Measurements from ENCODE around the gene GALNT18.
A peak's percentile ranks its signal among the peaks of the same experiment; 100 is the strongest.

Gene GALNT18

GRCh38 chr11:11626128-11626527 is 4.3 kb upstream of the GALNT18 start:
- DNase-seq (ENCODE audit: low read depth, low spot score): no peak
- no peak overlapping the region for H3K27ac ChIP-seq

DNA sequence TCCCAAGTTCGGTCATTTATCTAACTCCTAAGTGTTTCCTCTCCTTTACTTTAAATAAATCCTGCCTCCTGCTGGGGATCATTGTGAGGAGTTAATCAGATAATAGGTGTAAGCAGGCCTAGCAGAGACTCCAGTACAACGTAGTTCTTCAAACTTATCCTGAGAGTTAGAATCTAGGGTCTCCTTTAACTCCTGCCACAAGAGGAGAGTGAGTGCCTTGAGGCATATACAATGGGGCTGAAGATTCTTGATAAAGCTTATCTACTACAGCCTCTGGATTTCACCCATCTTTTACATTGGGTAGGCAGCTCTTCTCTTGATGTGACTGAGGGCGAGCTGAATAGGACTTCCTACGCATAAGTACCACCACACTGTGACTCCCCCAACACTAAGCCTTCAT is 3.1 kb upstream of the GALNT18 start:
- no peak for DNase-seq (ENCODE audit: low read depth, low spot score)
- H3K27ac ChIP-seq: no peak overlapping the region

- no peak for DNase-seq (ENCODE audit: low read depth, low spot score)
- no peak overlapping the region for H3K27ac ChIP-seq
These were observed 2.4 kb upstream of the GALNT18 start for GRCh38 chr11:11624204-11624603.

- H3K27ac ChIP-seq: no peak overlapping the region
- DNase-seq (ENCODE audit: low read depth, low spot score): no peak
These were observed 967 bp upstream of the GALNT18 start for GRCh38 chr11:11622772-11623171.

GRCh38 chr11:11622340-11622706 is 518 bp upstream of the GALNT18 start:
- DNase-seq (ENCODE audit: low read depth, low spot score): no peak
- peak overlapping the region; percentile 60 for H3K27ac ChIP-seq

- H3K27ac ChIP-seq: peak overlapping the region; percentile 60
- no peak for DNase-seq (ENCODE audit: low read depth, low spot score)
These were observed 758 bp downstream of the GALNT18 start for GRCh38 chr11:11620921-11621572.

GRCh38 chr11:11620173-11620920 is 1.5 kb downstream of the GALNT18 start:
- no peak for DNase-seq (ENCODE audit: low read depth, low spot score)
- H3K27ac ChIP-seq: peak overlapping the region; percentile 32

- DNase-seq (ENCODE audit: low read depth, low spot score): no peak
These were observed 2.8 kb downstream of the GALNT18 start for GRCh38 chr11:11618973-11619435.

DNA sequence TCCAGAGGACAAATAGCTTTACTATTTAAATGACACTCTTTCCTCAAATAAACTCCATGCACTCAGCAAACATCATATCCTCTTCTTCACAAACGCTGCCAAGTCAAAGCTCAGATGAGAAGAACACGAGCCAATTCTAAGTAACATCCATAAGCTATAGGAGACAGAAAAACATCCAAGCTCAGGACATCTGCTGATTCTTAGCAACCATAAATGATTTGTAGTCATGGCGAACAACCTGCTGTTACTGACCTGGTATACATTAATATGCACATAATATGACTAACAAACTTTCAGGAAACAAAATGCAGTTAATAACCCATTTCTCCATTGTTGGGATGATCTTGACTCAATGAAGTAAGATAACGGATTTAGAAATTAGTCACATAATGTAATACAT is 6.7 kb downstream of the GALNT18 start:
- H3K27ac ChIP-seq: no peak overlapping the region
- no peak for DNase-seq (ENCODE audit: low read depth, low spot score)

More at GRCh38 chr11:11618973-11619435, 2.8 kb downstream of the GALNT18 start:
- H3K27ac ChIP-seq: no peak overlapping the region

GRCh38 chr11:11612439-11612838 is 9.4 kb downstream of the GALNT18 start:
- no peak overlapping the region for H3K27ac ChIP-seq
- DNase-seq (ENCODE audit: low read depth, low spot score): no peak

DNA sequence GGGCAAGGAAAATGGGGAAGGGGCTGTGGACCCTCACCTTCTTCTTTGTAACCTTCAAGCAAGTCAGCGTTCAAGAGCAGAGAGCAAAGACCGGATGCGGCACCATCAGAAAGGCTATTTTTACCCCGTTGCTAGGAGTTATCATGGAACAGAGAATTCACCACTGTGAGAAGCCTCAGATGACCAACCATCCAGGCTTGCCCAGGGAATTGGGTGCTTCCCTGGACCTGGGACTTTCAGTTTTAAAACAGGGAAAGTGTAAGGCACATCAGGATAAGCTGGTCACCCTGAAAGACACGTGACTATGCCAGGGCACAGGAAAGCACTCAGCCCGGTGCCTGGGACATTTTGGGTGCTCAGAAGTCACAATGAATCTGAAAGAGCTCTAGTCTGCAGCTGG is 10.4 kb downstream of the GALNT18 start:
- DNase-seq (ENCODE audit: low read depth, low spot score): no peak
- H3K27ac ChIP-seq: no peak overlapping the region

DNA sequence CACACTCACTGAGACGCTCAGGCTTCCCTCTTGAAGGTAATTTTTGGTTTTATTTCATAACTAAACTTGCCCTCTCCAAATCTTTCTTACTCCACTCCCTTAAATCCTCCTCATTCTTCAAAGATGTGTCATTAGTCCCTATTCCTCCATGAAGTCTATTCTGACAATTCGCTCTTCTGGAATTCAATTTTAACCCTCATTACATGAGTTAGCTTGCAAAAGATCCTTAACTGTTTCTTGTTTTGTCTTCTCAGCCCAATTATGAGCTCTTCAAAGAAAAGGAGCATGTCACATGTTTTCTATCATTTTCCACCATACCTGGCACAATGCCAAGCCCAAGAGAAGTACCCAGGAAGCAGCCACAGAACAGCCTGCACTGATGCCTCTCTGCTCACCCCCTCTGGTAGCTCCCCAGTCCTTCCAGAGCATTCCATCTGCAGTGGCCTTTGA is 13.0 kb downstream of the GALNT18 start:
- no peak for DNase-seq (ENCODE audit: low read depth, low spot score)
- H3K27ac ChIP-seq: peak overlapping the region; percentile 13

- H3K27ac ChIP-seq: no peak overlapping the region
- DNase-seq (ENCODE audit: low read depth, low spot score): no peak
These were observed 14.0 kb downstream of the GALNT18 start for GRCh38 chr11:11607772-11608171.

GRCh38 chr11:11605821-11606450 is 15.9 kb downstream of the GALNT18 start:
- no peak overlapping the region for H3K27ac ChIP-seq
- DNase-seq (ENCODE audit: low read depth, low spot score): no peak

GRCh38 chr11:11605181-11605580 is 16.6 kb downstream of the GALNT18 start:
- no peak for DNase-seq (ENCODE audit: low read depth, low spot score)
- no peak overlapping the region for H3K27ac ChIP-seq

GRCh38 chr11:11604370-11604990 is 17.3 kb downstream of the GALNT18 start:
- DNase-seq (ENCODE audit: low read depth, low spot score): no peak

GRCh38 chr11:11602011-11602410 is 19.8 kb downstream of the GALNT18 start:
- no peak for DNase-seq (ENCODE audit: low read depth, low spot score)
- H3K27ac ChIP-seq: no peak overlapping the region

More at GRCh38 chr11:11604370-11604990, 17.3 kb downstream of the GALNT18 start:
- no peak overlapping the region for H3K27ac ChIP-seq

GRCh38 chr11:11600288-11600687 is 21.5 kb downstream of the GALNT18 start:
- no peak overlapping the region for H3K27ac ChIP-seq
- DNase-seq (ENCODE audit: low read depth, low spot score): no peak

DNA sequence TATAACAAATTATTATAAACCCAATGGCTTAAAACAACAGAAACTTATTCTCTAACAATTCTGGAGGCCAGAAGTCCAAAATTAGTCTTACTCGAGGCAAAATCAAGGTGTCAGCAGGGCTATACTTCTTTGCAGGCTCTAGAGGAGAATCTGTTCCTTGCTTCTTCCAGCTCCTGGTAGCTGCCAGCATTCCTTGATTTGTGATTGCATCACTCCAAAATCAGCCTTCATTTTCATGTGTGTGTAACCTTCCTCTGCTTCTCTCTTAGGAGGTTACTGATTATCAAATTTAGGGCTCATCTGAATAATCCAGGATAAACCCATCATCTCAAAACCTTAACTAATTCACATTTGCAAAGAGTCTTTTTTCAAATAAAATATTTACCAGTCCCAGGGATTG is 23.6 kb downstream of the GALNT18 start:
- no peak for DNase-seq (ENCODE audit: low read depth, low spot score)
- no peak overlapping the region for H3K27ac ChIP-seq

GRCh38 chr11:11594162-11594561 is 27.6 kb downstream of the GALNT18 start:
- no peak for DNase-seq (ENCODE audit: low read depth, low spot score)

More at GRCh38 chr11:11594162-11594561, 27.6 kb downstream of the GALNT18 start:
- no peak overlapping the region for H3K27ac ChIP-seq

All from epithelial cell of prostate (primary cell).